SK-N-SH treated with all-trans-retinoic acid at 6 μM for 48 hours (cell line): Measurements from ENCODE around the gene CMTR2.

Experiments used
- ATAC-seq: fragments of 200-7000 bp; cut with Tn5 transposase; 3 replicates; pipeline ENCODE4 v1.9.1; 2020; ENCODE audit warnings: mild to moderate bottlenecking, moderate library complexity
- ARNTL ChIP-seq: fragments of 450-650 bp; formaldehyde crosslinking; IDR thresholded peaks from 2 replicates; pipeline ENCODE4 v1.5.0; 2020; ENCODE audit warnings: low read depth, mild to moderate bottlenecking, moderate library complexity, borderline replicate concordance
- BACH2 ChIP-seq: fragments of 250-450 bp; sonication (Bioruptor Pico); IDR thresholded peaks from 2 replicates; pipeline ENCODE4 v1.9.0; 2021; ENCODE audit warnings: mild to moderate bottlenecking, borderline replicate concordance
- ESRRG ChIP-seq: fragments of 250-450 bp; sonication (Bioruptor Pico); IDR thresholded peaks from 2 replicates; pipeline ENCODE4 v1.6.1; 2021; ENCODE audit warnings: mild to moderate bottlenecking
- GLIS3 ChIP-seq: fragments of 250-450 bp; sonication (Bioruptor Pico); IDR thresholded peaks from 2 replicates; pipeline ENCODE4 v1.5.0; 2020; ENCODE audit warnings: mild to moderate bottlenecking, moderate library complexity
- ISL1 ChIP-seq: fragments of 250-450 bp; sonication (Bioruptor Pico); IDR thresholded peaks from 2 replicates; pipeline ENCODE4 v2.1.2; 2022; ENCODE audit warnings: mild to moderate bottlenecking, moderate library complexity
- OSR1 ChIP-seq: fragments of 250-450 bp; sonication (Bioruptor Pico); IDR thresholded peaks from 2 replicates; pipeline ENCODE4 v1.8.0; 2022; ENCODE audit warnings: moderate library complexity, mild to moderate bottlenecking, inconsistent platforms
- RARB ChIP-seq: fragments of 250-450 bp; sonication (Bioruptor Pico); IDR thresholded peaks from 2 replicates; pipeline ENCODE4 v1.8.0; 2021; ENCODE audit warnings: mild to moderate bottlenecking, moderate library complexity
- SNAI2 ChIP-seq: fragments of 250-450 bp; sonication (Bioruptor Pico); IDR thresholded peaks from 2 replicates; pipeline ENCODE4 v1.5.0; 2020; ENCODE audit warnings: mild to moderate bottlenecking, moderate library complexity
- TCF4 ChIP-seq: fragments of 250-450 bp; sonication (Bioruptor Pico); IDR thresholded peaks from 2 replicates; pipeline ENCODE4 v1.8.0; 2021; ENCODE audit warnings: mild to moderate bottlenecking, moderate library complexity, borderline replicate concordance
- TOX ChIP-seq: fragments of 250-450 bp; sonication (Bioruptor Pico); IDR thresholded peaks from 2 replicates; pipeline ENCODE4 v1.8.0; 2021; ENCODE audit warnings: mild to moderate bottlenecking, moderate library complexity, borderline replicate concordance
- ZC3H10 ChIP-seq: fragments of 250-450 bp; sonication (Bioruptor Pico); IDR thresholded peaks from 2 replicates; pipeline ENCODE4 v1.5.1; 2021; ENCODE audit warnings: mild to moderate bottlenecking, moderate library complexity
- ZFP3 ChIP-seq: fragments of 250-450 bp; sonication (Bioruptor Pico); IDR thresholded peaks from 2 replicates; pipeline ENCODE4 v1.5.0; 2020; ENCODE audit warnings: mild to moderate bottlenecking, moderate library complexity
- ZNF565 ChIP-seq: fragments of 450-650 bp; formaldehyde crosslinking; conservative IDR thresholded peaks from 2 replicates; pipeline ENCODE4 v1.5.0; 2020; ENCODE audit warnings: low read depth, mild to moderate bottlenecking, moderate library complexity
- ZNF70 ChIP-seq: fragments of 450-650 bp; formaldehyde crosslinking; IDR thresholded peaks from 2 replicates; pipeline ENCODE4 v1.5.0; 2020; ENCODE audit warnings: mild to moderate bottlenecking, moderate library complexity
- ZNF8 ChIP-seq: fragments of 450-650 bp; formaldehyde crosslinking; IDR thresholded peaks from 2 replicates; pipeline ENCODE4 v1.5.0; 2020; ENCODE audit warnings: mild to moderate bottlenecking, moderate library complexity
- TF ChIP-seq, protein P1 (sequence below): fragments of 250-450 bp; sonication (Bioruptor Pico); IDR thresholded peaks from 2 replicates; pipeline ENCODE4 v1.5.1; 2020; ENCODE audit warnings: low read depth, mild to moderate bottlenecking, moderate library complexity
- TF ChIP-seq, protein P2 (sequence below): fragments of 250-450 bp; sonication (Bioruptor Pico); IDR thresholded peaks from 2 replicates; pipeline ENCODE4 v1.5.0; 2020; ENCODE audit warnings: mild to moderate bottlenecking, moderate library complexity
- TF ChIP-seq, protein P3 (sequence below): fragments of 250-450 bp; sonication (Bioruptor Pico); IDR thresholded peaks from 2 replicates; pipeline ENCODE4 v1.8.0; 2020; ENCODE audit warnings: mild to moderate bottlenecking, moderate library complexity, borderline replicate concordance
- TF ChIP-seq, protein P4 (sequence below): fragments of 250-450 bp; sonication (Bioruptor Pico); IDR thresholded peaks from 2 replicates; pipeline ENCODE4 v1.8.0; 2021; ENCODE audit warnings: low read depth, mild to moderate bottlenecking, moderate library complexity, borderline replicate concordance

Gene CMTR2

DNA sequence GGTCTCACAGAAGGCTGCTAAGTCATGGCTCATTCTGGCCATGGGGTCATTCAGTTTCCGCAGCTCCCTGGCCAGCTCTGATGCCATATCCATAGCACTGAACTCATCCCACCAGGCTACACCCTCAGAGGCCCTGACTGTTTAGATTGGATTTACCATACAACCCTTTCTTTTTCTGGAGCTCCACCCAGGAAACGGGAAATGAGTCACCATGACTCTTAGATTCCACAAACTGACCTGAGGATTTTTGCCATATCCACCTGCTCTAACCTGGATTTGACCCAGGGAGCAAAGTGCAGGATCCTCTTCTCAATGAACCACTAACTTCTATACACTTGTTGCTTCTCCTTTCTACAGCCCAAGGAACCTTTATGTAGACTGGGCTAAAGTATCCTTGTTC, 49.0 kb upstream of the CMTR2 start:
- ATAC-seq = no peak
- TF ChIP-seq SNAI2 (CRISPR knock-in tag) (no peak), ESRRG (CRISPR knock-in tag) (no peak), ZNF565 (CRISPR knock-in tag) (no peak), ZNF8 (CRISPR knock-in tag) (no peak), GLIS3 (CRISPR knock-in tag) (no peak), TCF4 (CRISPR knock-in tag) (no peak), ZNF70 (CRISPR knock-in tag) (no peak)
- TF ChIP-seq, protein P1, sequence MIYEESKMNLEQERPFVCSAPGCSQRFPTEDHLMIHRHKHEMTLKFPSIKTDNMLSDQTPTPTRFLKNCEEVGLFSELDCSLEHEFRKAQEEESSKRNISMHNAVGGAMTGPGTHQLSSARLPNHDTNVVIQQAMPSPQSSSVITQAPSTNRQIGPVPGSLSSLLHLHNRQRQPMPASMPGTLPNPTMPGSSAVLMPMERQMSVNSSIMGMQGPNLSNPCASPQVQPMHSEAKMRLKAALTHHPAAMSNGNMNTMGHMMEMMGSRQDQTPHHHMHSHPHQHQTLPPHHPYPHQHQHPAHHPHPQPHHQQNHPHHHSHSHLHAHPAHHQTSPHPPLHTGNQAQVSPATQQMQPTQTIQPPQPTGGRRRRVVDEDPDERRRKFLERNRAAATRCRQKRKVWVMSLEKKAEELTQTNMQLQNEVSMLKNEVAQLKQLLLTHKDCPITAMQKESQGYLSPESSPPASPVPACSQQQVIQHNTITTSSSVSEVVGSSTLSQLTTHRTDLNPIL (CRISPR knock-in tag) = no peak

DNA sequence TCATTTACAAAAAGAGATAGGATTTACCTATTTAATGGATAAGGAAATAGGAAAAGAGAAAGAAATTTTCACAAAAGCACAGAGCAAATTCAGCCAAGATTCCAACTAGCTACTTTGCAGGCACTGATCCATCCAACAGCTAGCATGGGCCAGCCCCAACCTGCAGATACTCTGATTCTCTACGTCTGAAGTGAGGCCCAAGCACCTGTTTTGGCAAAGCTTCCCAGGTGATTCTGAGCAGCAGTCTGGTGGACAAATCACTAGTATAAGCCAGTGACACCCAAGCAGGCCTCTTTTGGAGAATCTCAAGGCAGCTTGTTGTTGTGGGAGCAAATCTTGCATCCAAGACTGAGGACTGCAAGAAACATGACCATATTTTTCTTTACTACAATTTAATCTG, 48.4 kb upstream of the CMTR2 start:
- TF ChIP-seq, protein P2, sequence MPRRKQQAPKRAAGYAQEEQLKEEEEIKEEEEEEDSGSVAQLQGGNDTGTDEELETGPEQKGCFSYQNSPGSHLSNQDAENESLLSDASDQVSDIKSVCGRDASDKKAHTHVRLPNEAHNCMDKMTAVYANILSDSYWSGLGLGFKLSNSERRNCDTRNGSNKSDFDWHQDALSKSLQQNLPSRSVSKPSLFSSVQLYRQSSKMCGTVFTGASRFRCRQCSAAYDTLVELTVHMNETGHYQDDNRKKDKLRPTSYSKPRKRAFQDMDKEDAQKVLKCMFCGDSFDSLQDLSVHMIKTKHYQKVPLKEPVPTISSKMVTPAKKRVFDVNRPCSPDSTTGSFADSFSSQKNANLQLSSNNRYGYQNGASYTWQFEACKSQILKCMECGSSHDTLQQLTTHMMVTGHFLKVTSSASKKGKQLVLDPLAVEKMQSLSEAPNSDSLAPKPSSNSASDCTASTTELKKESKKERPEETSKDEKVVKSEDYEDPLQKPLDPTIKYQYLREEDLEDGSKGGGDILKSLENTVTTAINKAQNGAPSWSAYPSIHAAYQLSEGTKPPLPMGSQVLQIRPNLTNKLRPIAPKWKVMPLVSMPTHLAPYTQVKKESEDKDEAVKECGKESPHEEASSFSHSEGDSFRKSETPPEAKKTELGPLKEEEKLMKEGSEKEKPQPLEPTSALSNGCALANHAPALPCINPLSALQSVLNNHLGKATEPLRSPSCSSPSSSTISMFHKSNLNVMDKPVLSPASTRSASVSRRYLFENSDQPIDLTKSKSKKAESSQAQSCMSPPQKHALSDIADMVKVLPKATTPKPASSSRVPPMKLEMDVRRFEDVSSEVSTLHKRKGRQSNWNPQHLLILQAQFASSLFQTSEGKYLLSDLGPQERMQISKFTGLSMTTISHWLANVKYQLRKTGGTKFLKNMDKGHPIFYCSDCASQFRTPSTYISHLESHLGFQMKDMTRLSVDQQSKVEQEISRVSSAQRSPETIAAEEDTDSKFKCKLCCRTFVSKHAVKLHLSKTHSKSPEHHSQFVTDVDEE = no peak
- TF ChIP-seq, protein P1 (CRISPR knock-in tag) = no peak
- TF ChIP-seq, protein P3, sequence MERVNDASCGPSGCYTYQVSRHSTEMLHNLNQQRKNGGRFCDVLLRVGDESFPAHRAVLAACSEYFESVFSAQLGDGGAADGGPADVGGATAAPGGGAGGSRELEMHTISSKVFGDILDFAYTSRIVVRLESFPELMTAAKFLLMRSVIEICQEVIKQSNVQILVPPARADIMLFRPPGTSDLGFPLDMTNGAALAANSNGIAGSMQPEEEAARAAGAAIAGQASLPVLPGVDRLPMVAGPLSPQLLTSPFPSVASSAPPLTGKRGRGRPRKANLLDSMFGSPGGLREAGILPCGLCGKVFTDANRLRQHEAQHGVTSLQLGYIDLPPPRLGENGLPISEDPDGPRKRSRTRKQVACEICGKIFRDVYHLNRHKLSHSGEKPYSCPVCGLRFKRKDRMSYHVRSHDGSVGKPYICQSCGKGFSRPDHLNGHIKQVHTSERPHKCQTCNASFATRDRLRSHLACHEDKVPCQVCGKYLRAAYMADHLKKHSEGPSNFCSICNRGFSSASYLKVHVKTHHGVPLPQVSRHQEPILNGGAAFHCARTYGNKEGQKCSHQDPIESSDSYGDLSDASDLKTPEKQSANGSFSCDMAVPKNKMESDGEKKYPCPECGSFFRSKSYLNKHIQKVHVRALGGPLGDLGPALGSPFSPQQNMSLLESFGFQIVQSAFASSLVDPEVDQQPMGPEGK (CRISPR knock-in tag) = no peak
- no peak for TF ChIP-seq TOX (CRISPR knock-in tag)
- no peak for TF ChIP-seq ZC3H10 (CRISPR knock-in tag)
- TF ChIP-seq, protein P4, sequence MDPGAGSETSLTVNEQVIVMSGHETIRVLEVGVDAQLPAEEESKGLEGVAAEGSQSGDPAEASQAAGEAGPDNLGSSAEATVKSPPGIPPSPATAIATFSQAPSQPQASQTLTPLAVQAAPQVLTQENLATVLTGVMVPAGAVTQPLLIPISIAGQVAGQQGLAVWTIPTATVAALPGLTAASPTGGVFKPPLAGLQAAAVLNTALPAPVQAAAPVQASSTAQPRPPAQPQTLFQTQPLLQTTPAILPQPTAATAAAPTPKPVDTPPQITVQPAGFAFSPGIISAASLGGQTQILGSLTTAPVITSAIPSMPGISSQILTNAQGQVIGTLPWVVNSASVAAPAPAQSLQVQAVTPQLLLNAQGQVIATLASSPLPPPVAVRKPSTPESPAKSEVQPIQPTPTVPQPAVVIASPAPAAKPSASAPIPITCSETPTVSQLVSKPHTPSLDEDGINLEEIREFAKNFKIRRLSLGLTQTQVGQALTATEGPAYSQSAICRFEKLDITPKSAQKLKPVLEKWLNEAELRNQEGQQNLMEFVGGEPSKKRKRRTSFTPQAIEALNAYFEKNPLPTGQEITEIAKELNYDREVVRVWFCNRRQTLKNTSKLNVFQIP (CRISPR knock-in tag) = no peak
- TF ChIP-seq SNAI2 (CRISPR knock-in tag) = no peak
- no peak for TF ChIP-seq BACH2
- TF ChIP-seq ZFP3 (CRISPR knock-in tag) = no peak
- TF ChIP-seq RARB (CRISPR knock-in tag) = no peak
- TF ChIP-seq ZNF70 (CRISPR knock-in tag) = no peak
- no peak for ATAC-seq

DNA sequence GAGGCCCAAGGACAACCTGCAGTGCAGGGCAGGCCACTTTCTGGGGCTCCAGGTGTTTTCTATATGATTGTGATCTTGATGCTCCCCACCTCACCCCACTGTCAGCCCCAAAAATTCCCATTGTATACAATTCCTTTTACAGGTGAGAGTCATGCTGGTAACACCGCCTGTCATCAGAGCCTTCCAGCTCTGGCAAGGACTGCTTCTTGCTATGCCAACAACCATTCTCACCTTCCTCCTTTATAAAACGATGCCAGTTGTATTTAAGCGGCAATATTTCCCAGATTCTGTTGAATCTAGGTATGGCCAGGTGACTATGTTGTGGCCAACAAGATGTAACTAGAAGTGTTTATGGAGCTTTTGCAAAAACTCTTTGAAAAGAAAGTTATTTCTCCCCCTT, 38.9 kb upstream of the CMTR2 start:
- no peak for ATAC-seq
- TF ChIP-seq ZFP3 (CRISPR knock-in tag) (no peak), ARNTL (no peak), ZC3H10 (CRISPR knock-in tag) (no peak), OSR1 (CRISPR knock-in tag) (no peak), TOX (CRISPR knock-in tag) (no peak), ISL1 (CRISPR knock-in tag) (no peak), RARB (CRISPR knock-in tag) (no peak), ZNF8 (CRISPR knock-in tag) (no peak), GLIS3 (CRISPR knock-in tag) (no peak)
- TF ChIP-seq, protein P2 = no peak
- TF ChIP-seq, protein P3 (CRISPR knock-in tag) = no peak
- TF ChIP-seq, protein P4 (CRISPR knock-in tag) = no peak
- TF ChIP-seq, protein P1 (CRISPR knock-in tag) = no peak
